Measurements from ENCODE around the gene TLR2. TPM values are rescaled to one million over a fixed set of nuclear protein-coding genes. Genes with fewer than 3 reads are reported as not detected.
"Not testable (repeated sequence)": the region's sequence is repeated elsewhere in the genome, so short reads cannot be mapped to it uniquely, and the experiment has no call there.

Gene TLR2
- total RNA-seq, 1 donor from 2014 or later = 1.9 TPM

DNA sequence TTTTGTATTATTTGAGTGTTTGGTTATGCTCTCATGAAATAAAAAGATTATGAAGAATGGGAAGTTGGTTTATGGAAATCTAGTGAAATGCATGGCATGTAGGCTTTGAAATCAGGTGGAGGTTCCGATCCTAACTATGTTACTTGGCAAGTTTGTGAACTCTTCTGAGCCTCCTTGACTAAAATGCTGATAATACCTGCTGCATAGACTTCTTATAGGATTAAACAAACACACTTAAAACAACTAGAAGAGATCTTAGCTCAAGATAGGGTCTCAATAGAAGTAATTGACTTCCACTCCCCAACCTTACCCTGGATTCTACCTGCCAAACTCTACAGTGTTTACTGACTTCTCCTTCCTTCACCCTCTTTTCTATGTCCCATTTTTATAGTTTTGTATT is 22.2 kb upstream of the TLR2 start:
- Mint-ChIP-seq H3K4me3 (ENCODE audit: unreplicated experiment) (no peak overlapping the region), H3K4me1 (ENCODE audit: low read depth) (no peaks in the 10 kb centered on the region), H3K27ac (ENCODE audit: unreplicated experiment) (no peak overlapping the region), H3K27me3 (ENCODE audit: low read depth) (no peaks in the 10 kb centered on the region), H3K36me3 (ENCODE audit: low read depth) (peaks cover 9% of the 10 kb centered on the region), H3K9me3 (ENCODE audit: low read depth) (peaks cover 15% of the 10 kb centered on the region)
- TF ChIP-seq, protein P1, sequence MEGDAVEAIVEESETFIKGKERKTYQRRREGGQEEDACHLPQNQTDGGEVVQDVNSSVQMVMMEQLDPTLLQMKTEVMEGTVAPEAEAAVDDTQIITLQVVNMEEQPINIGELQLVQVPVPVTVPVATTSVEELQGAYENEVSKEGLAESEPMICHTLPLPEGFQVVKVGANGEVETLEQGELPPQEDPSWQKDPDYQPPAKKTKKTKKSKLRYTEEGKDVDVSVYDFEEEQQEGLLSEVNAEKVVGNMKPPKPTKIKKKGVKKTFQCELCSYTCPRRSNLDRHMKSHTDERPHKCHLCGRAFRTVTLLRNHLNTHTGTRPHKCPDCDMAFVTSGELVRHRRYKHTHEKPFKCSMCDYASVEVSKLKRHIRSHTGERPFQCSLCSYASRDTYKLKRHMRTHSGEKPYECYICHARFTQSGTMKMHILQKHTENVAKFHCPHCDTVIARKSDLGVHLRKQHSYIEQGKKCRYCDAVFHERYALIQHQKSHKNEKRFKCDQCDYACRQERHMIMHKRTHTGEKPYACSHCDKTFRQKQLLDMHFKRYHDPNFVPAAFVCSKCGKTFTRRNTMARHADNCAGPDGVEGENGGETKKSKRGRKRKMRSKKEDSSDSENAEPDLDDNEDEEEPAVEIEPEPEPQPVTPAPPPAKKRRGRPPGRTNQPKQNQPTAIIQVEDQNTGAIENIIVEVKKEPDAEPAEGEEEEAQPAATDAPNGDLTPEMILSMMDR (IDR thresholded peaks at IDR 0.05) = no peak
- DNase-seq (ENCODE audit: low spot score) = no peak

DNA sequence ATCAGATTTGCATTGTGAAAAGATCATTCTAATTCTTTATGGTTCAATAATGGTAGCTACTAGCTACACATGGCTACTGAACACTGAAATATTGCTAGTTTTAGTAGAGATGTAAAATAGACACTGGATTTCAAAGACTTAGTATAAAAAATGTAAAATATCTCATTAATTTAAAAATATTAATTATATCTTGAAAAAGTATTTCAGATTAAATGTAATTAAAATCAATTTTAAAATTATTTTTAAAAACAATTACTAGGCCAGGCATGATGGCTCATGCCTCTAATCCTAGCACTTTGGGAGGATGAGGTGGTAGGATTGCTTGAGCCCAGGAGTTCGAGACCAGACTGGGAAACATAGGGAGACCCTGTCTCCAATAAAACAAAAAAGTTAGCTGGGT is 20.4 kb upstream of the TLR2 start:
- Mint-ChIP-seq H3K4me1 (ENCODE audit: low read depth) (no peaks in the 10 kb centered on the region), H3K9me3 (ENCODE audit: low read depth) (peaks cover 15% of the 10 kb centered on the region), H3K4me3 (ENCODE audit: unreplicated experiment) (no peak overlapping the region), H3K27ac (ENCODE audit: unreplicated experiment) (no peak overlapping the region), H3K27me3 (ENCODE audit: low read depth) (peaks cover 1% of the 10 kb centered on the region), H3K36me3 (ENCODE audit: low read depth) (peaks cover 9% of the 10 kb centered on the region)
- no peak for DNase-seq (ENCODE audit: low spot score)
- TF ChIP-seq, protein P1 (IDR thresholded peaks at IDR 0.05) = no peak

DNA sequence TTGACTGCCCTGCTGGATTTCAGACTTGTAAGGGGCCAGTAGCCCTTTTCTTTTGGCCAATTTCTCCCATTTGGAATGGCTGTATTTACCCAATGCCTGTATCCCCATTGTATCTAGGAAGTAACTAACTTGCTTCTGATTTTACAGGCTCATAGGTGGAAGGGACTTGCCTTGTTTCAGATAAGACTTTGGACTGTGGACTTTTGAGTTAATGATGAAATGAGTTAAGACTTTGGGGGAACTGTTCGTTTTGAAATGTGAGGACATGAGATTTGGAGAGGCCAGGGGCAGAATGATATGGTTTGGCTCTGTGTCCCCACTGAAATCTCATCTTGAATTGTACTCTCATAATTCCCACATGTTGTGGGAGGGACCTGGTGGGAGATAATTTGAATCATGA is 17.6 kb upstream of the TLR2 start:
- not testable (repeated sequence) for H3K4me1 Mint-ChIP-seq (ENCODE audit: low read depth); H3K4me3 Mint-ChIP-seq (ENCODE audit: unreplicated experiment); H3K27ac Mint-ChIP-seq (ENCODE audit: unreplicated experiment)

DNA sequence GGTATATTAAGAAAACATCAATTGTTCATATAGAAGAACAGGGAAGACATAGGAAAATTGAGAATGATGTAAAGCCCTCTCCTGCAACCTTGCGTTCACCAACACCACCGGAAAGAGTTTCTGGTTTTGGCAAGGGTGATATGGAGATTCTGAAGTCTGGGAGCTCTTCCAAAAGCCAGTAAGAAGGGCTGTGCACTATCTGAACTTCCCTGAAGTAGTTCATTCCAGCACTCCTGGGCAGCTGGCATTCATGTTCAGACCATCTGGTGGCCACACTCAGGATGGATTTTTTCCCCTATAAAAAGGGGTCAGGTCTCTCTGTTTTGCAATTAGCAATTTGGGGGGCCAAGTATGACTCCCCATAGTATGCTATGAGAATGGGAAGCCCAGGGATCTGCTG is 15.4 kb upstream of the TLR2 start:
- peaks cover 3% of the 10 kb centered on the region for H3K27me3 Mint-ChIP-seq (ENCODE audit: low read depth)
- TF ChIP-seq, protein P1 (IDR thresholded peaks at IDR 0.05) = no peak
- no peak for DNase-seq (ENCODE audit: low spot score)
- H3K4me3 Mint-ChIP-seq (ENCODE audit: unreplicated experiment) = no peak overlapping the region
- H3K4me1 Mint-ChIP-seq (ENCODE audit: low read depth) = no peaks in the 10 kb centered on the region
- H3K36me3 Mint-ChIP-seq (ENCODE audit: low read depth) = peaks cover 7% of the 10 kb centered on the region
- H3K9me3 Mint-ChIP-seq (ENCODE audit: low read depth) = peaks cover 20% of the 10 kb centered on the region
- no peak overlapping the region for H3K27ac Mint-ChIP-seq (ENCODE audit: unreplicated experiment)

More for the DNA sequence above, 17.6 kb upstream of the TLR2 start:
- not testable (repeated sequence) for H3K27me3 Mint-ChIP-seq (ENCODE audit: low read depth); H3K36me3 Mint-ChIP-seq (ENCODE audit: low read depth); DNase-seq (ENCODE audit: low spot score)
- H3K9me3 Mint-ChIP-seq (ENCODE audit: low read depth) = peaks cover 15% of the 10 kb centered on the region

DNA sequence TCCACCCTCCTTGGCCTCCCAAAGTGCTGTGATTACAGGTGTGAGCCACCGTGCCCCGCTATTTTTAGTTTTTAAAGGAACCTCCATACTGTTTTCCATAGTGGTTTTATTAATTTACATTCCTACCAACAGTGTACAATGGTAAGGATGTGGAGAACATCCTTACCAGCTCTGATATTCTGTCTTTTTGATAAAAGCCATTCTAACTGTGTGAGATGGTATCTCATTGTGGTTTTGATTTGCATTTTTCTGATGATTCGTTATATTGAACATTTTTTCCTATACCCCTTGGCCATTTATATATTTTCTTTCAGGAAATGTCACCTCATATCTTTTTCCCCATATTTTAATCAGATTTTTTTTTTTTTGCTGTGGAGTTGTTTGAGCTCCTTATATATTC is 14.2 kb upstream of the TLR2 start:
- DNase-seq (ENCODE audit: low spot score) = no peak
- no peaks in the 10 kb centered on the region for H3K4me1 Mint-ChIP-seq (ENCODE audit: low read depth)
- TF ChIP-seq, protein P1 (IDR thresholded peaks at IDR 0.05) = no peak
- H3K36me3 Mint-ChIP-seq (ENCODE audit: low read depth) = peaks cover 6% of the 10 kb centered on the region
- H3K9me3 Mint-ChIP-seq (ENCODE audit: low read depth) = peaks cover 28% of the 10 kb centered on the region
- H3K27ac Mint-ChIP-seq (ENCODE audit: unreplicated experiment) = no peak overlapping the region
- H3K27me3 Mint-ChIP-seq (ENCODE audit: low read depth) = peaks cover 3% of the 10 kb centered on the region
- H3K4me3 Mint-ChIP-seq (ENCODE audit: unreplicated experiment) = no peak overlapping the region

DNA sequence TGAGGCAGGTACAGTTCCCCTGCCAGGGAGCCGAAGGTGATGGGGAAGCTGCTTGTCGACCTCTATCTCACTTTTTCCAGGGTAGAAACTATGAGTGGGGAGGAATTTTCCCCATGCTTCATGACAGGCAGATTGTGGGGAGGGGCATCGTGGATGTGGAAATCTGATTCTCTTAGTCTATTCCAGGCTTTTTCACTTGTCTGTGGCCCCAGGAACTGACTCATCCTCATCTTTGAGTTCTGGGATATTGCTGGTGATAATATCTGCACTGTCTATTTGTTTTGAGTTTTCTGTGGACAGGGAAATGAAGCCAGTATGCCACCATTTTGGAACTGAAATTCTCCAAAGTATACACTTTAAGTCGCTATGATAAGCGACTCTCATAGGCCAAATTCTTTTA is 7.6 kb upstream of the TLR2 start:
- Mint-ChIP-seq H3K9me3 (ENCODE audit: low read depth) (peaks cover 32% of the 10 kb centered on the region), H3K4me3 (ENCODE audit: unreplicated experiment) (no peak overlapping the region), H3K4me1 (ENCODE audit: low read depth) (peaks cover 24% of the 10 kb centered on the region), H3K27ac (ENCODE audit: unreplicated experiment) (peak overlapping the region; percentile 76), H3K27me3 (ENCODE audit: low read depth) (no peaks in the 10 kb centered on the region), H3K36me3 (ENCODE audit: low read depth) (peaks cover 7% of the 10 kb centered on the region)
- DNase-seq (ENCODE audit: low spot score) = no peak
- TF ChIP-seq, protein P1 (IDR thresholded peaks at IDR 0.05) = no peak

Measured in chondrocyte (in vitro differentiated cells).